ENCODE measurements around the gene PRSS12.
"Not testable (repeated sequence)": the region's sequence is repeated elsewhere in the genome, so short reads cannot be mapped to it uniquely, and the experiment has no call there.

Gene PRSS12

GRCh38 chr4:118352843-118353533 is at the start of gene PRSS12:
Gene PRSS12 (minus strand): TSS chr4:118353003. CDS start chr4:118352720, 283 bp downstream.
- H3K27me3 ChIP-seq (ENCODE audit: low read depth, low read length) = peaks cover 15% of the 10 kb centered on the region
- no peak within 1 kb of the TSS for H3K27ac ChIP-seq (ENCODE audit: low read length)
- peak within 1 kb of the TSS; percentile 45 to 69 for H3K4me3 ChIP-seq (ENCODE audit: low read depth in 1 of 2, low read length in 2 of 2)
- peaks cover 0 to 13% of the 10 kb centered on the region in 2 donors for H3K4me1 ChIP-seq (ENCODE audit: control insufficient read depth in 1 of 2, insufficient read depth in 2 of 2, low read length in 2 of 2)
- no peaks in the 10 kb centered on the region for H3K9me3 ChIP-seq (ENCODE audit: control insufficient read depth in 1 of 2, low read length in 2 of 2)
- H3K36me3 ChIP-seq (ENCODE audit: control insufficient read depth in 1 of 2, insufficient read depth in 2 of 2, low read length in 2 of 2) = no peaks in the 10 kb centered on the region

GRCh38 chr4:118400356-118400755 is 47.6 kb upstream of the PRSS12 start:
- Histone ChIP-seq H3K9me3 (ENCODE audit: control insufficient read depth in 1 of 2, low read length in 2 of 2) (no peaks in the 10 kb centered on the region), H3K4me1 (ENCODE audit: control insufficient read depth in 1 of 2, insufficient read depth in 2 of 2, low read length in 2 of 2) (no peaks in the 10 kb centered on the region), H3K4me3 (ENCODE audit: low read depth in 1 of 2, low read length in 2 of 2) (no peak overlapping the region), H3K36me3 (ENCODE audit: control insufficient read depth in 1 of 2, insufficient read depth in 2 of 2, low read length in 2 of 2) (no peaks in the 10 kb centered on the region), H3K27me3 (ENCODE audit: low read depth, low read length) (no peaks in the 10 kb centered on the region), H3K27ac (ENCODE audit: low read length) (no peak overlapping the region)

- not testable (repeated sequence) for H3K27me3 ChIP-seq (ENCODE audit: low read depth, low read length); H3K9me3 ChIP-seq (ENCODE audit: control insufficient read depth in 1 of 2, low read length in 2 of 2); H3K4me1 ChIP-seq (ENCODE audit: control insufficient read depth in 1 of 2, insufficient read depth in 2 of 2, low read length in 2 of 2); H3K27ac ChIP-seq (ENCODE audit: low read length); H3K36me3 ChIP-seq (ENCODE audit: control insufficient read depth in 1 of 2, insufficient read depth in 2 of 2, low read length in 2 of 2); H3K4me3 ChIP-seq (ENCODE audit: low read depth in 1 of 2, low read length in 2 of 2)
These were observed 47.1 kb upstream of the PRSS12 start for GRCh38 chr4:118399883-118400282.

GRCh38 chr4:118398226-118399090 is 45.7 kb upstream of the PRSS12 start:
- H3K27ac ChIP-seq (ENCODE audit: low read length) = no peak overlapping the region
- no peaks in the 10 kb centered on the region for H3K9me3 ChIP-seq (ENCODE audit: control insufficient read depth in 1 of 2, low read length in 2 of 2)
- no peaks in the 10 kb centered on the region for H3K36me3 ChIP-seq (ENCODE audit: control insufficient read depth in 1 of 2, insufficient read depth in 2 of 2, low read length in 2 of 2)
- no peak overlapping the region for H3K4me3 ChIP-seq (ENCODE audit: low read depth in 1 of 2, low read length in 2 of 2)
- H3K27me3 ChIP-seq (ENCODE audit: low read depth, low read length) = no peaks in the 10 kb centered on the region
- no peaks in the 10 kb centered on the region for H3K4me1 ChIP-seq (ENCODE audit: control insufficient read depth in 1 of 2, insufficient read depth in 2 of 2, low read length in 2 of 2)

GRCh38 chr4:118397623-118397979 is 44.8 kb upstream of the PRSS12 start:
- no peaks in the 10 kb centered on the region for H3K36me3 ChIP-seq (ENCODE audit: control insufficient read depth in 1 of 2, insufficient read depth in 2 of 2, low read length in 2 of 2)
- H3K9me3 ChIP-seq (ENCODE audit: control insufficient read depth in 1 of 2, low read length in 2 of 2) = no peaks in the 10 kb centered on the region
- no peaks in the 10 kb centered on the region for H3K27me3 ChIP-seq (ENCODE audit: low read depth, low read length)
- H3K4me3 ChIP-seq (ENCODE audit: low read depth in 1 of 2, low read length in 2 of 2) = no peak overlapping the region
- no peak overlapping the region for H3K27ac ChIP-seq (ENCODE audit: low read length)
- no peaks in the 10 kb centered on the region for H3K4me1 ChIP-seq (ENCODE audit: control insufficient read depth in 1 of 2, insufficient read depth in 2 of 2, low read length in 2 of 2)

GRCh38 chr4:118396881-118397622 is 44.2 kb upstream of the PRSS12 start:
- no peaks in the 10 kb centered on the region for H3K36me3 ChIP-seq (ENCODE audit: control insufficient read depth in 1 of 2, insufficient read depth in 2 of 2, low read length in 2 of 2)
- no peaks in the 10 kb centered on the region for H3K4me1 ChIP-seq (ENCODE audit: control insufficient read depth in 1 of 2, insufficient read depth in 2 of 2, low read length in 2 of 2)
- H3K4me3 ChIP-seq (ENCODE audit: low read depth in 1 of 2, low read length in 2 of 2) = no peak overlapping the region
- no peaks in the 10 kb centered on the region for H3K9me3 ChIP-seq (ENCODE audit: control insufficient read depth in 1 of 2, low read length in 2 of 2)
- no peak overlapping the region for H3K27ac ChIP-seq (ENCODE audit: low read length)
- H3K27me3 ChIP-seq (ENCODE audit: low read depth, low read length) = no peaks in the 10 kb centered on the region

- Histone ChIP-seq H3K27ac (ENCODE audit: low read length) (no peak overlapping the region), H3K9me3 (ENCODE audit: control insufficient read depth in 1 of 2, low read length in 2 of 2) (no peaks in the 10 kb centered on the region), H3K36me3 (ENCODE audit: control insufficient read depth in 1 of 2, insufficient read depth in 2 of 2, low read length in 2 of 2) (no peaks in the 10 kb centered on the region), H3K4me3 (ENCODE audit: low read depth in 1 of 2, low read length in 2 of 2) (no peak overlapping the region), H3K4me1 (ENCODE audit: control insufficient read depth in 1 of 2, insufficient read depth in 2 of 2, low read length in 2 of 2) (no peaks in the 10 kb centered on the region), H3K27me3 (ENCODE audit: low read depth, low read length) (no peaks in the 10 kb centered on the region)
These were observed 42.3 kb upstream of the PRSS12 start for GRCh38 chr4:118395057-118395644.

GRCh38 chr4:118392509-118392908 is 39.7 kb upstream of the PRSS12 start:
- not testable (repeated sequence) for H3K27ac ChIP-seq (ENCODE audit: low read length); H3K4me1 ChIP-seq (ENCODE audit: control insufficient read depth in 1 of 2, insufficient read depth in 2 of 2, low read length in 2 of 2); H3K36me3 ChIP-seq (ENCODE audit: control insufficient read depth in 1 of 2, insufficient read depth in 2 of 2, low read length in 2 of 2); H3K27me3 ChIP-seq (ENCODE audit: low read depth, low read length); H3K9me3 ChIP-seq (ENCODE audit: control insufficient read depth in 1 of 2, low read length in 2 of 2); H3K4me3 ChIP-seq (ENCODE audit: low read depth in 1 of 2, low read length in 2 of 2)

- H3K27me3 ChIP-seq (ENCODE audit: low read depth, low read length) = no peaks in the 10 kb centered on the region
- H3K27ac ChIP-seq (ENCODE audit: low read length) = no peak overlapping the region
- no peaks in the 10 kb centered on the region for H3K36me3 ChIP-seq (ENCODE audit: control insufficient read depth in 1 of 2, insufficient read depth in 2 of 2, low read length in 2 of 2)
- H3K9me3 ChIP-seq (ENCODE audit: control insufficient read depth in 1 of 2, low read length in 2 of 2) = peaks cover 0 to 1% of the 10 kb centered on the region in 2 donors
- H3K4me1 ChIP-seq (ENCODE audit: control insufficient read depth in 1 of 2, insufficient read depth in 2 of 2, low read length in 2 of 2) = no peaks in the 10 kb centered on the region
- H3K4me3 ChIP-seq (ENCODE audit: low read depth in 1 of 2, low read length in 2 of 2) = no peak overlapping the region
These were observed 37.3 kb upstream of the PRSS12 start for GRCh38 chr4:118390121-118390520.

- no peaks in the 10 kb centered on the region for H3K27me3 ChIP-seq (ENCODE audit: low read depth, low read length)
- H3K27ac ChIP-seq (ENCODE audit: low read length) = no peak overlapping the region
- no peak overlapping the region for H3K4me3 ChIP-seq (ENCODE audit: low read depth in 1 of 2, low read length in 2 of 2)
- peaks cover 0 to 4% of the 10 kb centered on the region in 2 donors for H3K9me3 ChIP-seq (ENCODE audit: control insufficient read depth in 1 of 2, low read length in 2 of 2)
- H3K4me1 ChIP-seq (ENCODE audit: control insufficient read depth in 1 of 2, insufficient read depth in 2 of 2, low read length in 2 of 2) = no peaks in the 10 kb centered on the region
- no peaks in the 10 kb centered on the region for H3K36me3 ChIP-seq (ENCODE audit: control insufficient read depth in 1 of 2, insufficient read depth in 2 of 2, low read length in 2 of 2)
These were observed 36.9 kb upstream of the PRSS12 start for GRCh38 chr4:118389721-118390120.

GRCh38 chr4:118388606-118389005 is 35.8 kb upstream of the PRSS12 start:
- Histone ChIP-seq H3K4me3 (ENCODE audit: low read depth in 1 of 2, low read length in 2 of 2) (no peak overlapping the region), H3K4me1 (ENCODE audit: control insufficient read depth in 1 of 2, insufficient read depth in 2 of 2, low read length in 2 of 2) (no peaks in the 10 kb centered on the region), H3K36me3 (ENCODE audit: control insufficient read depth in 1 of 2, insufficient read depth in 2 of 2, low read length in 2 of 2) (no peaks in the 10 kb centered on the region), H3K27me3 (ENCODE audit: low read depth, low read length) (no peaks in the 10 kb centered on the region), H3K27ac (ENCODE audit: low read length) (no peak overlapping the region), H3K9me3 (ENCODE audit: control insufficient read depth in 1 of 2, low read length in 2 of 2) (peaks cover 0 to 4% of the 10 kb centered on the region in 2 donors)

All from muscle layer of duodenum (tissue), 2 donors.